WI38 (cell line): ENCODE results near the gene SDHC.
A peak's percentile ranks its signal among the peaks of the same experiment; 100 is the strongest.
"Not testable (repeated sequence)": the region's sequence is repeated elsewhere in the genome, so short reads cannot be mapped to it uniquely, and the experiment has no call there.

Experiments used
- H3K4me3 ChIP-seq: 2 replicates; pipeline ENCODE4 v1.5.1; 2011; ENCODE audit warnings: low read depth, mild to moderate bottlenecking, control low read depth, low read length
- TF ChIP-seq, protein P1 (sequence below): IDR thresholded peaks from 2 replicates; pipeline ENCODE4 v1.5.1; 2012; ENCODE audit warnings: low read depth, mild to moderate bottlenecking, control low read depth, low read length

Gene SDHC

DNA sequence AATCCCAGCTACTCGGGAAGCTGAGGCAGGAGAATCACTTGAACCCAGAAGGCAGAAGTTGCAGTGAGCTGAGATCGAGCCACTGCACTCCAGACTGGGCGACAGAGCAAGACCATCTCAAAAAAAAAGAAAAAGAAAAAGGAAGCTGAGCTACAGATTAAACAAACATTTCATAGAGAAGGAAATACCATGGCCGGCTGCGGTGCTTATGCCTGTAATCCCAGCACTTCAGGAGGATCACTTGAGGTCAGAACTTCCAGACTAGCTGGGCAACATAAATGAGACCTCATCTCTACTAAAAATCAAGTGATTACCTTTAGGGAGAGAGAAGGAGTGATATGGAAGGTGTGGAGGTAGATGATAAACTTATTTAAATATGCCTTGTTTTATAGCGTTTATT, 67.5 kb downstream of the SDHC start:
- TF ChIP-seq, protein P1, sequence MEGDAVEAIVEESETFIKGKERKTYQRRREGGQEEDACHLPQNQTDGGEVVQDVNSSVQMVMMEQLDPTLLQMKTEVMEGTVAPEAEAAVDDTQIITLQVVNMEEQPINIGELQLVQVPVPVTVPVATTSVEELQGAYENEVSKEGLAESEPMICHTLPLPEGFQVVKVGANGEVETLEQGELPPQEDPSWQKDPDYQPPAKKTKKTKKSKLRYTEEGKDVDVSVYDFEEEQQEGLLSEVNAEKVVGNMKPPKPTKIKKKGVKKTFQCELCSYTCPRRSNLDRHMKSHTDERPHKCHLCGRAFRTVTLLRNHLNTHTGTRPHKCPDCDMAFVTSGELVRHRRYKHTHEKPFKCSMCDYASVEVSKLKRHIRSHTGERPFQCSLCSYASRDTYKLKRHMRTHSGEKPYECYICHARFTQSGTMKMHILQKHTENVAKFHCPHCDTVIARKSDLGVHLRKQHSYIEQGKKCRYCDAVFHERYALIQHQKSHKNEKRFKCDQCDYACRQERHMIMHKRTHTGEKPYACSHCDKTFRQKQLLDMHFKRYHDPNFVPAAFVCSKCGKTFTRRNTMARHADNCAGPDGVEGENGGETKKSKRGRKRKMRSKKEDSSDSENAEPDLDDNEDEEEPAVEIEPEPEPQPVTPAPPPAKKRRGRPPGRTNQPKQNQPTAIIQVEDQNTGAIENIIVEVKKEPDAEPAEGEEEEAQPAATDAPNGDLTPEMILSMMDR, result no peak
- no peak overlapping the region for H3K4me3 ChIP-seq

DNA sequence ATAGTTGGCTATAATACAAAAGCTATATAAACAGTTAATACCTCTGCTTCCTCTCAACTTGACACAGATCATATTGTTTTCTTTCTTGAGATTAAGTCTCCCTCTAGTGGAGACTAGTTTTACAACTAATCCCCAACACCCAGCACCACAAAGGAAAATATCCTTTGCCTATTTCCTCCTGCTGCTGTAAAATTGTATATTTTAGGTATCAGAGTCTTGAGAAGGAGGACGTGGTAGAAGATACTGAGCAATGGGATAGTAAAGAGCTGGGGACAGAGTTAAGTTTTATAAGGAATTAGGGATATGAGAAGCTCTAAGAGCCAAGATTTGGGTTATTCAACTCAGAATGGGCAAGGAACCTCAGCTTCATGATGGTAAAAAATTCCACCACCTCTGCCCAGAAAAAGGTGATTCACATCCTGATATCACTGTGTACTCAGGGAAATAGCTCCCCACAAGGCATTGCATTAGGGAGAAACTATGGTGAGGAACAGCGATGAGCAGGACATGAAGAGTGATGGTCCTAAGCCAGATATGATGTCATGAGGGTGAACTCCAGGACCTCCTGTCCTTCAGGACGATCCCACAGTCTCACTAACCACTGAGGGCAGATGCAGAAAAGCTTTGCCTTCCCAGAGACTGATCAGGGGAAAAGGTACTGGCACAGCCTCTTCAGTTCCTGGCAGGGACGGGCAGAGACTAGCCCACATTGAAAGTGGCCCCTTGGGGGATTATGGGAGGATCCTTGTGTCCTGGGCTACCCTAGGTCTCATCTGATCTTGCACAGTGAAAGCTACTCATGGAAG, 68.2 kb downstream of the SDHC start:
- H3K4me3 ChIP-seq, result no peak overlapping the region
- TF ChIP-seq, protein P1, result peak; percentile 32; the same call in 1 of the 2 replicates

DNA sequence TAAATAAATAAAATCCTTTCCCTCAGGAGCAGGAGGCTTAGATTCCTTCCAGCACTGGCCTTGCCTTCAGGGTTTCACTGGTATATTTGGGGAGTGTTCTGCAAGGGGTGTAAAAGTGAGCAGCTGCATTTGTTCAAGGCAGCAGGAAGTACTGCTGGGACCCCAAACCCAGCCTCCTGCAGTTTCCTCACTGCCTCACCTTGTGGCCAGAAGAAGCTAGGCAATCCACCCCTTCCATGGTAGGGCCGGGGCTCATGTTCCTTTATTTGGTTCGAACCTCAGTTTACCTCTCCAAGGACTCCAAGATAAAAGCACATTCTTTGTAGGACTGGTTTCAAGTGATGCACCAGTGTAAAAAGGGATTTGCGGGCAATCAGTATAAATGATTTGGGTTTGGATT, 74.5 kb downstream of the SDHC start:
- TF ChIP-seq, protein P1, result no peak
- H3K4me3 ChIP-seq, result no peak overlapping the region

DNA sequence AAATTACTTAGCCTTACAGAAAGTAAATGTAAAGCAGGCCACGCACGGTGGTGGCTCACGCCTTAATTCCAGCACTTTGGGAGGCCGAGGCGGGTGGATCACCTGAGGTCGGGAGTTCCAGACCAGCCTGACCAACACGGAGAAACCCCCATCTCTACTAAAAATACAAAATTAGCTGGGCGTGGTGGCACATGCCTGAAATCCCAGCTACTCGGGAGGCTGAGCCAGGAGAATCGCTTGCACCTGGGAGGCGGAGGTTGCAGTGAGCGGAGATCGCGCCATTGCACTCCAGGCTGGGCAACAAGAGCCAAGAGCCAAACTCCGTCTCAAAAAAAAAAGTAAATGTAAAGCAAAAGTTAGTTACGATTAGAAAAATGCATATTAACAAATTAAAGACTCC, 75.0 kb downstream of the SDHC start:
- H3K4me3 ChIP-seq, result peak overlapping the region; percentile 53

DNA sequence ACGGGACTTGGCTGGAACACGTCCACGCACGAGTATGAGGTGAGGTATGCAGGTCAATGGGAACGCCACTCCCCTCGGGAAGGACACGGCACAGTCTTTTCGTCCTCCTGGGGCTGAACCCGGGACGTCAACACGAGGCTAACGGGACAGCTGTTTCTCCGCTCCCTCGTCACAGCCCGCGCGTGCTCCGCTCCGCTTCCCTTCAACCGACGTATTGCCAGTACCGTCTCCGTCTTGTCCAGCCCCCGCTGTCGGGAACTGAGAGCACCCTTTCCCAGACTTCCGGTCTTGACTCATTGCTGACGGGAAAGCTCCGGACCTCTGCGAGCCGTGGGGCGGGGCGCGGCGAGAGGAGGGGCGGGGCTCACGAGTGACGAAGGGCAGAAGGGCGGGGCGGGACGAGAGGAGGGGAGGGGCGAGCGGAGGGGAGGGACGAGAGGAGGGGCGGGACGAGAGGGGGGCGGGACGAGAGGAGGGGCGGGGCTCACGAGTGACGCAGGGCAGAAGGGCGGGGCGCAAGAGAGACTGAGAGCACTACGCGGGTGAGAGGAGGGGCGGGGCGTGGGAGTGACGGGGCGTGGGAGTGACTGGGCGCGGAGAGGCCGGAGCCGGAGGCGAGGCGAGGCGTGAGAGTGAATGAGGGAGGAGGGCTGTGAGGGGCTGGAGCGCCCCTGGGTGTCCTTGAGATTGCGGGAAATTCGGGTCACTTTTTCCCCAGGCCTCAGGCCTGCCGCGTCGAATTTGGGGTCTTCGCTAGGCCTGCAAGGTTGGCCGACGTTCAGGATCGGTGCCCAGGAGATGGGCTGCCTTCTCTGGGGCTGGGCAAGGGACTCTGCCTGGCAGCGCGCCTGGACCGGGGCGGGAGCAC, 75.7 kb downstream of the SDHC start:
- peak overlapping the region; percentile 76 for H3K4me3 ChIP-seq
- TF ChIP-seq, protein P1, result no peak

DNA sequence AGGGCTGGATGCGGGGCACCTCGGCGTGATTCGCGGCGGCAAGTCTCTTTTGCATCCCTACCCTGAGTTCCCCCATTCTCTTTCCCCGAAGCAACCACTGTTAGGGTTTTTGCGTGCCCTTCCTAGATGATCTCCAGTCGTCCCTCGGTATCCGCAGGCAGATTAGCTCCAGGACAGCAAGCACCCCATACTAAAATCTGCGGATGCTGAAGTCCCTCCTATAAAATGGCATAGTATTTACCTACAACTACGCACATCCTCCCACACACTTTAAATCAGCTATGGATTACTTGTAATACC, 76.3 kb downstream of the SDHC start:
- peak overlapping the region; percentile 76 for H3K4me3 ChIP-seq
- TF ChIP-seq, protein P1, result no peak

DNA sequence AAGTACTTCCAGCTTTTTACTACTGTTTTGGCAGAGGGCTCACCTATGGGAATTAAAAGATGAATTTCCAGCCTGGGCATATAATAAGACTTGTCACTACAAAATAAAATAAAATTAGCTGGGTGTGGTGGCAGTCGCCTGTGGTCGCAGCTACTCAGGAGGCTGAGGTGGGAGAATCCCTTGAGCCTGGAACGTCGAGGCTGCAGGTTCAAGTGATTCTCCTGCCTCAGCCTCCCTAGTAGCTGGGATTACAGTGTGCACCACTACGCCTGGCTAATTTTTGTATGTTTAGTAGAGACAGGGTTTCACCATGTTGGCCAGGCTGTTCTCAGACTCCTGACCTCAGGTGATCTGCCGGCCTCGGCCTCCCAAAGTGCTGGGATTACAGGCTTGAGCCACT, 77.0 kb downstream of the SDHC start:
- H3K4me3 ChIP-seq, result not testable (repeated sequence)

DNA sequence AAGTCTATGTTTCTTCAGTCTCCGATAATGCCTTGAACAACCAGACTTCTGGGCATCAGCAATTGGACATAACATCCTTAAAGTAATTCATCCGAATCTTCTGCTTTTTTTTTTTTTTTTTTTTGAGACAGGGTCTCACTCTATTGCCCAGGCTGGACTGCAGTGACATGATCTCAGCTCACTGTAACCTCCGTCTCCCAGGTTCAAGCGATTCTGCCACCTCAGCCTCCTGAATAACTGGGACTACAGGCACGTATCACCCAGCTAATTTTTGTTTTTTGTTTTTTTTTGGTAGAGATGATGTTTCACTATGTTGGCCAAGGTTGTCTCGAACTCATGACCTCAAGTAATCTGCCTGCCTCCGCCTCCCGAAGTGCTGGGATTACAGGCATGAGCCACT, 77.4 kb downstream of the SDHC start:
- H3K4me3 ChIP-seq, result no peak overlapping the region
- TF ChIP-seq, protein P1, result no peak
